HG02588 (cell line): ENCODE measurements around the gene TWIST2.

ENCODE experiments used
- ATAC-seq: cut with Tn5 transposase; IDR thresholded peaks from one replicate; pipeline ENCODE4 v1.9.1; 2021; ENCODE audit warnings: mild to moderate bottlenecking, moderate library complexity; ENCODE audit not compliant: unreplicated experiment

The TWIST2 gene

GRCh38 chr2:238835726-238836301, 12.1 kb upstream of the TWIST2 start:
- no peak for ATAC-seq

- ATAC-seq, result no peak
Measured at GRCh38 chr2:238838786-238839327, 9.0 kb upstream of the TWIST2 start.

- no peak for ATAC-seq
Measured at GRCh38 chr2:238839428-238839827, 8.5 kb upstream of the TWIST2 start.

- ATAC-seq, result no peak
Measured at GRCh38 chr2:238841542-238842164, 6.2 kb upstream of the TWIST2 start.

GRCh38 chr2:238843476-238843875, 4.4 kb upstream of the TWIST2 start:
- ATAC-seq, result no peak

- no peak for ATAC-seq
Measured at GRCh38 chr2:238845583-238846377, 2.1 kb upstream of the TWIST2 start.

- ATAC-seq, result no peak
Measured at GRCh38 chr2:238846378-238846627, 1.6 kb upstream of the TWIST2 start.

GRCh38 chr2:238846628-238847418, 1.1 kb upstream of the TWIST2 start:
- no peak for ATAC-seq

- no peak for ATAC-seq
Measured at GRCh38 chr2:238847419-238847801, 475 bp upstream of the TWIST2 start.

GRCh38 chr2:238848691-238848975, 748 bp downstream of the TWIST2 start:
- no peak for ATAC-seq

- ATAC-seq, result no peak
Measured at GRCh38 chr2:238848976-238849853, 1.3 kb downstream of the TWIST2 start.

GRCh38 chr2:238850091-238850490, 2.2 kb downstream of the TWIST2 start:
- no peak for ATAC-seq

GRCh38 chr2:238851026-238851425, 3.1 kb downstream of the TWIST2 start:
- ATAC-seq, result no peak

- ATAC-seq, result no peak
Measured at GRCh38 chr2:238851761-238852160, 3.9 kb downstream of the TWIST2 start.

GRCh38 chr2:238852206-238852869, 4.5 kb downstream of the TWIST2 start:
- no peak for ATAC-seq

- no peak for ATAC-seq
Measured at GRCh38 chr2:238853218-238853617, 5.3 kb downstream of the TWIST2 start.

- no peak for ATAC-seq
Measured at GRCh38 chr2:238853721-238854120, 5.8 kb downstream of the TWIST2 start.

- ATAC-seq, result no peak
Measured at GRCh38 chr2:238854246-238854645, 6.4 kb downstream of the TWIST2 start.

- ATAC-seq, result no peak
Measured at GRCh38 chr2:238854699-238855229, 6.9 kb downstream of the TWIST2 start.

GRCh38 chr2:238855299-238855698, 7.4 kb downstream of the TWIST2 start:
- no peak for ATAC-seq
